A673 (cell line): ENCODE results near the gene ITPR2. TPM values are rescaled to one million over a fixed set of nuclear protein-coding genes. Genes with fewer than 3 reads are reported as not detected.

Experiments used
- BruUV-seq: library from RNA; stranded (reverse); fragments of 400-500 nt; replicated peaks from 2 replicates; lab custom pipeline; 2021; lab: Mats Ljungman, UMichigan
- CTCF ChIA-PET: fragments of 300-600 bp; sonication (Branson Sonifier 250); formaldehyde crosslinking; loops from one replicate; lab custom pipeline; 2022; ENCODE audit warnings: antibody characterized with exemption; lab: Charles Lee
- POLR2A ChIA-PET: fragments of 300-600 bp; sonication (Branson Sonifier 250); formaldehyde crosslinking; loops from one replicate; lab custom pipeline; 2022; ENCODE audit warnings: antibody characterized with exemption; ENCODE audit not compliant: low non-redundant PET; lab: Charles Lee
- DNase-seq: peaks from one replicate; pipeline ENCODE4 v3.0.0-alpha.2; 2015; ENCODE audit warnings: low spot score
- H3K27ac ChIP-seq: fragments of 200-600 bp; sonication (generic); 2 replicates; pipeline ENCODE4 v1.5.1; 2016; ENCODE audit warnings: mixed run types, low read depth, mild to moderate bottlenecking, mixed read lengths, antibody characterized with exemption, low read length; ENCODE audit not compliant: poor library complexity, severe bottlenecking
- H3K27me3 ChIP-seq: fragments of 200-600 bp; sonication (generic); replicated peaks from 2 replicates; pipeline ENCODE4 v1.6.1; 2017; ENCODE audit warnings: mixed run types, low read depth, mild to moderate bottlenecking, mixed read lengths, antibody characterized with exemption, low read length; ENCODE audit not compliant: insufficient read depth, poor library complexity
- H3K36me3 ChIP-seq: fragments of 200-600 bp; sonication (generic); 2 replicates; pipeline ENCODE4 v1.6.1; 2016; ENCODE audit warnings: mixed run types, mild to moderate bottlenecking, mixed read lengths, antibody characterized with exemption, low read length; ENCODE audit not compliant: insufficient read depth, poor library complexity, severe bottlenecking
- H3K4me1 ChIP-seq: fragments of 200-600 bp; sonication (generic); 2 replicates; pipeline ENCODE4 v1.6.1; 2017; ENCODE audit warnings: mixed run types, mild to moderate bottlenecking, mixed read lengths, antibody characterized with exemption, low read length; ENCODE audit not compliant: insufficient read depth, poor library complexity, severe bottlenecking
- H3K4me3 ChIP-seq: fragments of 200-600 bp; sonication (generic); 2 replicates; pipeline ENCODE4 v1.5.1; 2016; ENCODE audit warnings: low read depth, mixed run types, mild to moderate bottlenecking, mixed read lengths, low read length; ENCODE audit not compliant: poor library complexity, severe bottlenecking
- H3K9me3 ChIP-seq: fragments of 200-600 bp; sonication (generic); 2 replicates; pipeline ENCODE4 v1.6.1; 2016; ENCODE audit warnings: mixed run types, low read depth, mild to moderate bottlenecking, mixed read lengths, antibody characterized with exemption, low read length; ENCODE audit not compliant: poor library complexity, severe bottlenecking
- EZH2 ChIP-seq: fragments of 200-600 bp; sonication (generic); IDR thresholded peaks from 2 replicates; pipeline ENCODE4 v1.6.1; 2017; ENCODE audit warnings: borderline replicate concordance, low read depth, mild to moderate bottlenecking, mixed read lengths, antibody characterized with exemption, low read length; ENCODE audit not compliant: poor library complexity, severe bottlenecking
- intact Hi-C: fragments of 100-400 bp; cut with micrococcal nuclease; formaldehyde crosslinking; loops from one replicate; pipeline ENCODE4 v1.10.0; 2022; ENCODE audit not compliant: unreplicated experiment
- total RNA-seq: library from RNA; stranded (reverse); gene quantifications from 2 replicates; pipeline ENCODE4 v1.2.3, GENCODE V29; 2021
- TF ChIP-seq, protein P1 (sequence below): fragments of 300-800, 200-600 bp; sonication (generic); conservative IDR thresholded peaks from 2 replicates; pipeline ENCODE4 v1.5.1; 2017; ENCODE audit warnings: low read depth, mild to moderate bottlenecking, antibody characterized with exemption, low read length, moderate library complexity, mixed read lengths

The ITPR2 gene
- total RNA-seq, 1 experiment from 2014 or later: 22.6 TPM

DNA sequence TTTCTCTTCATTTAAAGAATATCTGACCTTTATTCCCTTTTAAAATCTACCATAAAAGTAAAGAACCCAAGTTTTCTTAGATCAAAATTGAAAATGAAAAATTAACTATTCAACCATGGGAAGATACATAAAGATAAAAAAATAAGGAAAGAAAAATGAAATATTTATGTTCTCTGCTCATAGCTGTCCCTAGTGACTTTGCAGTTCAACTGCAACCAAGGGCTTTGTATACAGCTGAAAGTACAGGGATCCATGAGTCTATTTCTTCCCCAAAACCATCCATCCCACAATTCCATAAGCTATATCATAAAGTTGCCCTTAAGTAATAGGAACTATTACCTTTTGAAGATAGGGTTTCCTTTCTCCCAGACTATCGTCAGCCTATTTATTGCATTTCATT lies 113.1 kb downstream of the ITPR2 start:
- BruUV-seq: no TSS peak
- ChIA-PET CTCF (interaction anchor here (1.1 kb wide), 1 partner anchor 18 kb away, joined by 3 read pairs; no protein-coding TSS in a partner anchor), POLR2A (no interaction called here)
- DNase-seq: no peak
- Histone ChIP-seq H3K9me3 (no peaks in the 10 kb centered on the region), H3K27ac (no peak overlapping the region), H3K36me3 (no peaks in the 10 kb centered on the region), H3K4me1 (peaks cover 27% of the 10 kb centered on the region), H3K4me3 (no peak overlapping the region), H3K27me3 (no peaks in the 10 kb centered on the region)
- intact Hi-C loops: loop anchor here (5.0 kb wide), 1 partner anchor 112 kb away; the partner anchor contains the start of gene ITPR2
- TF ChIP-seq, protein P1, sequence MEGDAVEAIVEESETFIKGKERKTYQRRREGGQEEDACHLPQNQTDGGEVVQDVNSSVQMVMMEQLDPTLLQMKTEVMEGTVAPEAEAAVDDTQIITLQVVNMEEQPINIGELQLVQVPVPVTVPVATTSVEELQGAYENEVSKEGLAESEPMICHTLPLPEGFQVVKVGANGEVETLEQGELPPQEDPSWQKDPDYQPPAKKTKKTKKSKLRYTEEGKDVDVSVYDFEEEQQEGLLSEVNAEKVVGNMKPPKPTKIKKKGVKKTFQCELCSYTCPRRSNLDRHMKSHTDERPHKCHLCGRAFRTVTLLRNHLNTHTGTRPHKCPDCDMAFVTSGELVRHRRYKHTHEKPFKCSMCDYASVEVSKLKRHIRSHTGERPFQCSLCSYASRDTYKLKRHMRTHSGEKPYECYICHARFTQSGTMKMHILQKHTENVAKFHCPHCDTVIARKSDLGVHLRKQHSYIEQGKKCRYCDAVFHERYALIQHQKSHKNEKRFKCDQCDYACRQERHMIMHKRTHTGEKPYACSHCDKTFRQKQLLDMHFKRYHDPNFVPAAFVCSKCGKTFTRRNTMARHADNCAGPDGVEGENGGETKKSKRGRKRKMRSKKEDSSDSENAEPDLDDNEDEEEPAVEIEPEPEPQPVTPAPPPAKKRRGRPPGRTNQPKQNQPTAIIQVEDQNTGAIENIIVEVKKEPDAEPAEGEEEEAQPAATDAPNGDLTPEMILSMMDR: peak; percentile 18; the same call in 1 of the 2 replicates
- TF ChIP-seq EZH2: no peak

DNA sequence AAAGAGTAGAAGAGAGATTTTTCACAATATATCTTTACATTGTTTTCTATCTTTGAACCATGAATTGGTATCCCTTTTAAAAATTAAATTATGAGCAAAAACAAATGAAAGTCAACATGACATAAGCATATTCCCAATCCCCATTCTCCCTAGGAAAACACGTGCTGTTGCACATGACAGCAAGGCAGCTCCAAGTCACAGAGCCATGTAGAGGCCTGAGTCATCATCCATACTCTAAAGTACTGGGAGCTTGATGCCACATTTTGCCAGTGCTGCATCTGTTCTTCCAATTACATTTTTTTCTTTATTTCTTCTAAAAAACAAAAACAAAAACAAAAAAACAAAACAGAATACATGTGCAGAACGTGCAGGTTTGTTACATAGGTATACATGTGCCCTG lies 115.2 kb downstream of the ITPR2 start:
- ChIA-PET POLR2A (no interaction called here), CTCF (no interaction called here)
- TF ChIP-seq, protein P1: no peak
- TF ChIP-seq EZH2: no peak
- DNase-seq: no peak
- H3K9me3 ChIP-seq: no peaks in the 10 kb centered on the region
- no peaks in the 10 kb centered on the region for H3K36me3 ChIP-seq
- BruUV-seq: no TSS peak
- intact Hi-C loops: no loop called here
- H3K27me3 ChIP-seq: no peaks in the 10 kb centered on the region
- H3K4me1 ChIP-seq: peaks cover 11% of the 10 kb centered on the region
- no peak overlapping the region for H3K27ac ChIP-seq
- H3K4me3 ChIP-seq: no peak overlapping the region

DNA sequence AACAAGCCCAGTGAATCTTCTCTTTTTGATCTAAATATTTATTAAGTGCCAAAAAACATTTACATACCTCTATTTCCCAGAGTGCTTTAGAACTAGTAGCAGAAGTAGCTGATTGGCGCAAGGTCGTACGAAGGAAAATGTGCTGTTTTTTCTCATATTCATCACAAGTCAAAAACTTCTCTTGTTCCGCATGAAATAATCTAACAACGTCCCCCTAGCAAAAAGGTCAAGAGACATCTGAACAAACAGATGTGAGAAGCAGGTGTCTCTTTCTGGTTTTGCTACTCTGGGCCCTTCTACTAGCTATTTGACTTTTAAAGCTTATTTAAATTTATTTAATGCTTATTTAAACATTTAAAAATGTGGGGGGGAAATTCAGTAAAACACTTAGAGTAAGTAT lies 117.8 kb downstream of the ITPR2 start:
- no peak for TF ChIP-seq EZH2
- TF ChIP-seq, protein P1: no peak
- intact Hi-C loops: no loop called here
- H3K4me1 ChIP-seq: no peaks in the 10 kb centered on the region
- POLR2A ChIA-PET: no interaction called here
- CTCF ChIA-PET: no interaction called here
- no peaks in the 10 kb centered on the region for H3K9me3 ChIP-seq
- H3K27ac ChIP-seq: no peak overlapping the region
- H3K4me3 ChIP-seq: no peak overlapping the region
- H3K36me3 ChIP-seq: no peaks in the 10 kb centered on the region
- no peak for DNase-seq
- BruUV-seq: no TSS peak
- H3K27me3 ChIP-seq: no peaks in the 10 kb centered on the region
